Tibial nerve (tissue), 4 donors: Measurements from ENCODE around the gene SRRD. TPM values are rescaled to one million over a fixed set of nuclear protein-coding genes. Genes with fewer than 3 reads are reported as not detected.

Experiments used
- DNase-seq, 2 donors: peaks; one replicate each; pipeline ENCODE4 v3.0.0-alpha.2; 2019; ENCODE audit warnings: low spot score in 2 of 2
- H3K27ac ChIP-seq, 4 donors: fragments of 200-600 bp; sonication (generic) in 3 of 4; one replicate each; pipeline ENCODE4 v1.5.1; 2017 to 2019; ENCODE audit warnings: mild to moderate bottlenecking in 1 of 4
- H3K27me3 ChIP-seq, 2 donors: fragments of 200-600 bp; sonication (generic) in 1 of 2; one replicate each; pipeline versions ENCODE4 v1.5.1 to v1.6.0; 2017 to 2019
- H3K36me3 ChIP-seq, 3 donors: fragments of 200-600 bp; sonication (generic); one replicate each; pipeline ENCODE4 v1.5.1; 2018 to 2019
- H3K4me1 ChIP-seq, 4 donors: fragments of 200-600 bp; sonication (generic) in 3 of 4; one replicate each; pipeline ENCODE4 v1.5.1; 2017 to 2019
- H3K4me3 ChIP-seq, 4 donors: fragments of 200-600 bp; sonication (generic) in 3 of 4; one replicate each; pipeline ENCODE4 v1.5.1; 2017 to 2019; ENCODE audit warnings: mild to moderate bottlenecking in 1 of 4, moderate library complexity in 1 of 4
- H3K9me3 ChIP-seq, 4 donors: fragments of 200-600 bp; sonication (generic) in 3 of 4; one replicate each; pipeline ENCODE4 v1.5.1; 2017 to 2019
- EP300 ChIP-seq, 2 donors: sonication (generic); formaldehyde crosslinking; IDR thresholded peaks; one replicate each; pipeline ENCODE4 v1.6.1; 2017; ENCODE audit warnings: antibody characterized with exemption in 2 of 2, mild to moderate bottlenecking in 1 of 2
- POLR2A ChIP-seq, 2 donors: fragments of 450-650 bp; IDR thresholded peaks; one replicate each; pipeline ENCODE4 v1.6.1; 2017; ENCODE audit warnings: antibody characterized with exemption in 2 of 2, mild to moderate bottlenecking in 2 of 2, moderate library complexity in 2 of 2
- WGBS, 2 donors: methylation state at CpG; one replicate each; pipeline ENCODE4 v1.1.5; 2018; 5-methylcytosine and 5-hydroxymethylcytosine counted together
- total RNA-seq, 4 donors: library from RNA; depleted of rRNA; stranded (reverse); fragments of >200 nt; gene quantifications; one replicate each; pipeline ENCODE4 v1.1.0, GENCODE V29; 2016
- TF ChIP-seq, protein P1 (sequence below), 5 experiments: fragments of 200-600 bp in 3 of 5; fragments of 450-650 bp in 2 of 5; sonication (generic) in 3 of 5; IDR thresholded peaks; one replicate each; pipeline ENCODE4 v1.5.1; 2016 to 2019; ENCODE audit warnings: antibody characterized with exemption in 5 of 5, mild to moderate bottlenecking in 3 of 5, moderate library complexity in 2 of 5

SRRD gene
- total RNA-seq, 4 donors from 2014 or later: 9.0 to 17.7 (median 10.4) TPM

DNA sequence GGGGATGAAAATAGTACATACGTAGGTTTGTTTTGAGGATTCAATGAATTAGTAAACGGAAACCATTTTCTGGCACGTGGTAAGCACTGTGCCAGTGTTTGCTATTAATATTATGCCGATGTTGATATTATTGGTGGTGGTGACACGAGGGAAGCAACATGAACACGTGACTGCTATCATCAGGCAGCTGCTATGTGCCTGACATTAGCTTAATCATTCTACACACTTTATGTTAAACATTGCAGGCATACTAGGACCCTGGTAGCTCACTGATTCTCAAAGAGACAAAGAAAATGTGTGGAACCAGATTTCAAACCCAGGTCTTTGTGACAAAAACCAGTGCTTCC lies 656 bp downstream of the SRRD start:
- WGBS, 2 donors: 11% methylated on average over 6 of the region's 6 CpGs
- H3K4me1 ChIP-seq: peaks cover 0 to 61% (median 38%) of the 10 kb centered on the region in 4 donors

DNA sequence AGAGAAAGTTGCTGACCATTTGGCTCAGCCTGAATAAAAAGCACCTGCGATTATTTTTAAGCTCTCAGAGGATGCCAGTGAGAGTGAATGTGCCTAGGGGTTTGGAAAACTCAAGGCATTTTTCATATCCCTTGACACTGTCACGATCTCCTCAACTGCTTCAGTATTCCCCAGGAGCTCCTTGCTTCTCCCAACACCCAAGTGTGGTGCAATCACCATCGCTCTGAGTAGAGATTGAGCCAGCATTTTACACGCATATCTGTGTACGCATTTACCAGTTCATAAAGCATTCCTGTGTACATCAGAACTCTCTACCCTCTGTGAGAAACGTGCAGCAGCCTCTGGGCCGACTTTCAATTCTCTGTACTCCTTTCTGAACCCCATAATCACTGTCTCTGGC lies 1.3 kb downstream of the SRRD start:
- H3K27me3 ChIP-seq: no peaks in the 10 kb centered on the region
- no peak for DNase-seq
- H3K4me3 ChIP-seq: no peak overlapping the region
- 59 to 69% methylated on average over 7 of the region's 7 CpGs for WGBS, 2 donors
- H3K36me3 ChIP-seq: peaks cover 0 to 52% (median 9%) of the 10 kb centered on the region in 3 donors
- H3K9me3 ChIP-seq: no peaks in the 10 kb centered on the region
- peak overlapping the region in 1 of 4 donors; percentile 97 for H3K27ac ChIP-seq
- peaks cover 0 to 55% (median 35%) of the 10 kb centered on the region in 4 donors for H3K4me1 ChIP-seq
- TF ChIP-seq EP300 (IDR thresholded peaks at IDR 0.05) (no peak), POLR2A (IDR thresholded peaks at IDR 0.05) (no peak)
- TF ChIP-seq, protein P1, sequence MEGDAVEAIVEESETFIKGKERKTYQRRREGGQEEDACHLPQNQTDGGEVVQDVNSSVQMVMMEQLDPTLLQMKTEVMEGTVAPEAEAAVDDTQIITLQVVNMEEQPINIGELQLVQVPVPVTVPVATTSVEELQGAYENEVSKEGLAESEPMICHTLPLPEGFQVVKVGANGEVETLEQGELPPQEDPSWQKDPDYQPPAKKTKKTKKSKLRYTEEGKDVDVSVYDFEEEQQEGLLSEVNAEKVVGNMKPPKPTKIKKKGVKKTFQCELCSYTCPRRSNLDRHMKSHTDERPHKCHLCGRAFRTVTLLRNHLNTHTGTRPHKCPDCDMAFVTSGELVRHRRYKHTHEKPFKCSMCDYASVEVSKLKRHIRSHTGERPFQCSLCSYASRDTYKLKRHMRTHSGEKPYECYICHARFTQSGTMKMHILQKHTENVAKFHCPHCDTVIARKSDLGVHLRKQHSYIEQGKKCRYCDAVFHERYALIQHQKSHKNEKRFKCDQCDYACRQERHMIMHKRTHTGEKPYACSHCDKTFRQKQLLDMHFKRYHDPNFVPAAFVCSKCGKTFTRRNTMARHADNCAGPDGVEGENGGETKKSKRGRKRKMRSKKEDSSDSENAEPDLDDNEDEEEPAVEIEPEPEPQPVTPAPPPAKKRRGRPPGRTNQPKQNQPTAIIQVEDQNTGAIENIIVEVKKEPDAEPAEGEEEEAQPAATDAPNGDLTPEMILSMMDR (IDR thresholded peaks at IDR 0.05): no peak

More for the DNA sequence above, 656 bp downstream of the SRRD start:
- Histone ChIP-seq H3K4me3 (peak overlapping the region; percentile 94 to 99 (median 97)), H3K36me3 (peaks cover 0 to 45% (median 5%) of the 10 kb centered on the region in 3 donors), H3K9me3 (no peaks in the 10 kb centered on the region), H3K27ac (peak overlapping the region; percentile 96 to 100 (median 98)), H3K27me3 (no peaks in the 10 kb centered on the region)
- DNase-seq: no peak
- TF ChIP-seq, protein P1 (IDR thresholded peaks at IDR 0.05): no peak
- TF ChIP-seq POLR2A (IDR thresholded peaks at IDR 0.05): no peak
- TF ChIP-seq EP300 (IDR thresholded peaks at IDR 0.05): no peak

DNA sequence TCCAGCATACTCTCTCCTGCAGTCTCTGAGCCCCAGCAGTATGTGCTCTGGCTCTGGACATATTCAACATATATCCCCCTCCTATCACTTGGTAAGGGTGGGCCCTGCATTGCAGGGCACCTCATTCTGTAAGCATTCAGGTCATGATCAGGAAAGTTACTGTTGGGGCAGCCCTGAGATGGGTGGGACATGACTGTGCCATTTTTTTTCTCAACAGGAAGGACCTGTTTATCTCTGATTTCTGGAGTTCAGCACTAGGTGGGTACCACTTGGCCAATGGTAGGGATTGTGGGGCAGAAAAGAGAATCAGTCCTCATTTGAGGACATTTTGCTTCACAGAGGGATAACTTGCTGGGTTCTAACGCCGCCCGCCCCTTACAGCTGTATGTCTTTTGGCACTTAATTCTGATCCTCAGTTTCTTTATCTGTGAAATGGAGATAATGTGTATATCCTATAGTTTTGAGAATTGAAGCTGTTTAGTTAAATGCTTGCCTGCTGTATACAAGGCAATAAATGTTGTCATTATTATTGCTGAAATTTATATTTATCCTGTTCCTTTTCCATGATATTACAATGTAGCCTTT lies 2.2 kb downstream of the SRRD start:
- H3K4me3 ChIP-seq: no peak overlapping the region
- H3K27ac ChIP-seq: no peak overlapping the region
- H3K36me3 ChIP-seq: peaks cover 0 to 56% (median 11%) of the 10 kb centered on the region in 3 donors
- TF ChIP-seq EP300 (IDR thresholded peaks at IDR 0.05): no peak
- TF ChIP-seq, protein P1 (IDR thresholded peaks at IDR 0.05): no peak
- no peak for TF ChIP-seq POLR2A (IDR thresholded peaks at IDR 0.05)
- H3K9me3 ChIP-seq: no peaks in the 10 kb centered on the region
- 57 to 67% methylated on average over 3 of the region's 3 CpGs for WGBS, 2 donors
- peaks cover 0 to 46% (median 28%) of the 10 kb centered on the region in 4 donors for H3K4me1 ChIP-seq
- H3K27me3 ChIP-seq: no peaks in the 10 kb centered on the region
- no peak for DNase-seq

DNA sequence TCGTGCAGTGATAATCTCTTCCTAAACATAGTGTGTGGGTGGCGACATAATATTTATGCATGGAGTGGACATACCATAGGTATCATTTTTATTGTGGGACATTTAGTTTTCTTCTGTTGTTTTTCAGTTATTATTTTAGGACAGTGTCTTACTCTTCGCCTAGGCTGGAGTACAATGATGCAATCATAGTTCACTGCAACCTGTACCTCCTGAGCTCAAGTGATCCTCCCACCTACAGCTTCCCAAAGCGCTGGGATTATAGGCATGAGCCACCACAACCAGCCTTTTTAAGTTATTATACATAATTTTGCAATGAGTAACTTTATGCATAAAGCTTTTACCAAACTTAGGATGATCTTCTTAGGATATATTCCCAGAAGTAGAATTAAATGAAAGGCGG lies 2.7 kb downstream of the SRRD start:
- Histone ChIP-seq H3K36me3 (peaks cover 0 to 57% (median 11%) of the 10 kb centered on the region in 3 donors), H3K27ac (no peak overlapping the region), H3K4me3 (no peak overlapping the region), H3K27me3 (no peaks in the 10 kb centered on the region), H3K4me1 (peaks cover 0 to 41% (median 23%) of the 10 kb centered on the region in 4 donors), H3K9me3 (no peaks in the 10 kb centered on the region)
- WGBS, 2 donors: 80 to 82% methylated on average over 5 of the region's 5 CpGs
- no peak for DNase-seq
- TF ChIP-seq EP300 (IDR thresholded peaks at IDR 0.05): no peak
- TF ChIP-seq, protein P1 (IDR thresholded peaks at IDR 0.05): no peak
- no peak for TF ChIP-seq POLR2A (IDR thresholded peaks at IDR 0.05)

DNA sequence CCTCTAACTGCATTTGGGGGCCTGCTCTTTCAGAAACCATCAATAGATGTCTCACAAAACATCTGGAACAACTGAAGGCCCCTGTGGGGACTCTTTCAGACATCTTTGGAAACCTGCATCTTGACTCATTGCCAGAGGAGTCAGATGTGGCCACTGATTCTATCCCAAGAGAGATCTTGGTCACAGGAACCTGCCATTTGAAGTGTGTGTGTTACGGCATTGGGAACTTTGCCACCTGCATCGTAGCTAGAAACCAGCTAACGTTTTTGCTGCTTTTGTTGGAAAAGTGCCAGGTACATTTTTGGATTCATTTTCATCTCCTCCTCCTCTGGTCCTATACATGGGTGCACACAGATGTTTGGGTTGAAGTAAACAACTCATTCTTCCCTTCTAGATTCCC lies 4.3 kb downstream of the SRRD start:
- WGBS, 2 donors: 41 to 44% methylated on average over 3 of the region's 3 CpGs
- Histone ChIP-seq H3K4me3 (no peak overlapping the region), H3K27me3 (no peaks in the 10 kb centered on the region), H3K9me3 (no peaks in the 10 kb centered on the region), H3K4me1 (peaks cover 0 to 25% (median 11%) of the 10 kb centered on the region in 4 donors), H3K27ac (no peak overlapping the region), H3K36me3 (peaks cover 0 to 73% (median 21%) of the 10 kb centered on the region in 3 donors)
- no peak for DNase-seq
- TF ChIP-seq, protein P1 (IDR thresholded peaks at IDR 0.05): no peak
- TF ChIP-seq EP300 (IDR thresholded peaks at IDR 0.05) (no peak), POLR2A (IDR thresholded peaks at IDR 0.05) (no peak)
